ENCODE measurements around the gene ZNF101. TPM values are rescaled to one million over a fixed set of nuclear protein-coding genes. Genes with fewer than 3 reads are reported as not detected.

The ZNF101 gene
- total and polyA plus RNA-seq, 2 donors (not counting 1 experiment from before 2014, with no cell fraction given), result 4.4 to 5.4 TPM

DNA sequence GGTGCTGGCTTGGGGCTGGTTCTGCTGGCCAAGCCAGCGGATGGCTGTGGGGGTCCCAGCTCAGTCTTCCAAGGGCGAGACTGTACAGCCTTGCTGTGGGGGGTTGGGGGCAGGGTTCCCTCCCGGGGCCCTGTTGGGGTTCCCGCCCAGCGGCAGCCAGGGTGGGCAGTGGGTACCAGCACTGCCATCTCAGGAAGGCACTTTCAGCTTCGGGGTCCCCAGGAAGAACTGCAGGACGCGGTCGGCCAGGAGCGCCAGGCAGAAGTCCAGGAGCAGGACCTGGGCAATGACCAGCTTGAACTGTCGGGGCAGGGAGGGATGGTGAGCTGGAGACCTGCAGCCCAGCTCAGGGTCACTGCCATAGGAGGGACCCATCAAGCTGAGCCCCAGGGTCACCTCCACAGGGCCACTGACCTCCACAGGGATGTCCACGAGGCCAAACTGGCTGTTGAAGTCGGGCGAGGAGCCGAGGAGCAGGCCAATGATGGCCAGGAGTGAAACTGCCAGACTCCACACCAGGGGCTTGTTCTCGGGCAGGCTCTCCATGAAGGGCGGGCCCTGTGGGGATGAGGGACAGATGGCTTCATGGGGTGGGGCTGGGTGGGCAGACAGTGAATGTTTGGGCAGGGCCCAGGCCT is 23.3 kb upstream of the ZNF101 start:
- Histone ChIP-seq H3K4me3 (replicated peaks in 1 of 4; ENCODE audit: control extremely low read depth in 1 of 4, insufficient read depth in 1 of 4, low read depth in 3 of 4, low read length in 4 of 4) (no peak overlapping the region), H3K36me3 (ENCODE audit: control insufficient read depth, insufficient read depth, low read length) (peaks cover 26% of the 10 kb centered on the region), H3K4me2 (ENCODE audit: extremely low read depth, insufficient read depth, low read length) (no peak overlapping the region), H3K4me1 (ENCODE audit: control insufficient read depth, extremely low read depth, insufficient read depth, low read length) (peaks cover 2% of the 10 kb centered on the region), H3K9me3 (ENCODE audit: control insufficient read depth, insufficient read depth, low read depth, low read length) (no peaks in the 10 kb centered on the region), H3K79me2 (ENCODE audit: control insufficient read depth, insufficient read depth, low read length) (no peaks in the 10 kb centered on the region), H4K20me1 (ENCODE audit: control insufficient read depth, extremely low read depth, insufficient read depth, low read length) (no peaks in the 10 kb centered on the region), H3K27ac (ENCODE audit: insufficient read depth, low read length) (no peak overlapping the region), H3K9ac (ENCODE audit: insufficient read depth, low read length) (no peak overlapping the region), H2AFZ (ENCODE audit: low read length) (no peak overlapping the region), H3K27me3 (ENCODE audit: control insufficient read depth, insufficient read depth, low read length) (no peaks in the 10 kb centered on the region)
- DNase-seq (ENCODE audit: low read depth in 2 of 2), result no peak
- no peak for TF ChIP-seq EZH2 (IDR thresholded peaks at IDR 0.05; ENCODE audit: low read length, missing control alignments)
- no peak for TF ChIP-seq CTCF (conservative IDR thresholded peaks at IDR 0.05 in 1 of 2, IDR thresholded peaks at IDR 0.05 in 1 of 2; ENCODE audit: low read depth in 1 of 2, low read length in 2 of 2)

- no peak overlapping the region for H3K4me3 ChIP-seq (replicated peaks in 1 of 4; ENCODE audit: control extremely low read depth in 1 of 4, insufficient read depth in 1 of 4, low read depth in 3 of 4, low read length in 4 of 4)
- no peak for DNase-seq (ENCODE audit: low read depth in 2 of 2)
- no peak overlapping the region for H3K4me2 ChIP-seq (ENCODE audit: extremely low read depth, insufficient read depth, low read length)
- no peak overlapping the region for H2AFZ ChIP-seq (ENCODE audit: low read length)
- H3K36me3 ChIP-seq (ENCODE audit: control insufficient read depth, insufficient read depth, low read length), result peaks cover 34% of the 10 kb centered on the region
- H3K9ac ChIP-seq (ENCODE audit: insufficient read depth, low read length), result no peak overlapping the region
- H3K79me2 ChIP-seq (ENCODE audit: control insufficient read depth, insufficient read depth, low read length), result no peaks in the 10 kb centered on the region
- peaks cover 2% of the 10 kb centered on the region for H3K4me1 ChIP-seq (ENCODE audit: control insufficient read depth, extremely low read depth, insufficient read depth, low read length)
- H3K9me3 ChIP-seq (ENCODE audit: control insufficient read depth, insufficient read depth, low read depth, low read length), result no peaks in the 10 kb centered on the region
- no peak for TF ChIP-seq CTCF (conservative IDR thresholded peaks at IDR 0.05 in 1 of 2, IDR thresholded peaks at IDR 0.05 in 1 of 2; ENCODE audit: low read depth in 1 of 2, low read length in 2 of 2)
- H3K27me3 ChIP-seq (ENCODE audit: control insufficient read depth, insufficient read depth, low read length), result no peaks in the 10 kb centered on the region
- H4K20me1 ChIP-seq (ENCODE audit: control insufficient read depth, extremely low read depth, insufficient read depth, low read length), result no peaks in the 10 kb centered on the region
- no peak overlapping the region for H3K27ac ChIP-seq (ENCODE audit: insufficient read depth, low read length)
These were observed 21.4 kb upstream of the ZNF101 start for GRCh38 chr19:19647037-19647835.

DNA sequence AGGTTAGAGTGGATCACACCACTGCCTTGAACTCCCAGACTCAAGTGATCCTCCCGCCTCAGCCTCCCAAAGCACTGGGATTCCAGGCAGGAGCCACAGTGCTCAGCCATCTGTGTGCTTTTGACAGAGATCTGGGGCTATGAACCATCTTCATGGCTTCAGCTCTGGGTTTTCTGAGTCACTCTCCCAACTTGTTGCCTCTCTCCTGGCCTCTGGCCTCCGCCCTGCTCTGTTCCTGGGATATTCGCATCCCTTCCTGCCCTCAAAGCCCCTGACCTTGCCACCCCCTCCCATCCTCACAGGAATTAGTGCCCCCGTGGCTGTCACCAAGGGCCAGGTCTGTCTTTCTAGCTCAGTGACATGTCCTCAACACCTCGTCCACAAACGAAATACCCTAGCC is 19.5 kb upstream of the ZNF101 start:
- H3K4me1 ChIP-seq (ENCODE audit: control insufficient read depth, extremely low read depth, insufficient read depth, low read length), result no peaks in the 10 kb centered on the region
- H2AFZ ChIP-seq (ENCODE audit: low read length), result no peak overlapping the region
- H3K9me3 ChIP-seq (ENCODE audit: control insufficient read depth, insufficient read depth, low read depth, low read length), result no peaks in the 10 kb centered on the region
- H3K27me3 ChIP-seq (ENCODE audit: control insufficient read depth, insufficient read depth, low read length), result no peaks in the 10 kb centered on the region
- peaks cover 47% of the 10 kb centered on the region for H3K36me3 ChIP-seq (ENCODE audit: control insufficient read depth, insufficient read depth, low read length)
- TF ChIP-seq CTCF (conservative IDR thresholded peaks at IDR 0.05 in 1 of 2, IDR thresholded peaks at IDR 0.05 in 1 of 2; ENCODE audit: low read depth in 1 of 2, low read length in 2 of 2) (no peak), EZH2 (IDR thresholded peaks at IDR 0.05; ENCODE audit: low read length, missing control alignments) (no peak)
- no peaks in the 10 kb centered on the region for H3K79me2 ChIP-seq (ENCODE audit: control insufficient read depth, insufficient read depth, low read length)
- no peaks in the 10 kb centered on the region for H4K20me1 ChIP-seq (ENCODE audit: control insufficient read depth, extremely low read depth, insufficient read depth, low read length)
- H3K4me2 ChIP-seq (ENCODE audit: extremely low read depth, insufficient read depth, low read length), result no peak overlapping the region
- H3K27ac ChIP-seq (ENCODE audit: insufficient read depth, low read length), result no peak overlapping the region
- no peak overlapping the region for H3K4me3 ChIP-seq (replicated peaks in 1 of 4; ENCODE audit: control extremely low read depth in 1 of 4, insufficient read depth in 1 of 4, low read depth in 3 of 4, low read length in 4 of 4)
- no peak overlapping the region for H3K9ac ChIP-seq (ENCODE audit: insufficient read depth, low read length)
- DNase-seq (ENCODE audit: low read depth in 2 of 2), result no peak

All from fibroblast of lung (primary cell).